ENCODE data around the gene B3GNT5. TPM values are rescaled to one million over a fixed set of nuclear protein-coding genes. Genes with fewer than 3 reads are reported as not detected.
A peak's percentile ranks its signal among the peaks of the same experiment; 100 is the strongest.

B3GNT5 gene
- total and polyA plus RNA-seq, 9 of the 15 experiments (the other 6 are each of a cell fraction or from before 2014, with no cell fraction given): 8.8 to 23.8 (median 14.4) TPM

- in situ Hi-C loops (cut with MboI) (no loop called here), intact Hi-C loops (cut with micrococcal nuclease) (loop anchor here (2.0 to 10.0 kb wide), 3 partner anchors 67 to 129 kb away; no protein-coding TSS in a partner anchor)
- H3K79me2 ChIP-seq (ENCODE audit: control insufficient read depth, insufficient read depth, low read length): peaks cover 51% of the 10 kb centered on the region
- ATAC-seq: peak; percentile 67
- H3K9ac ChIP-seq (ENCODE audit: insufficient read depth in 1 of 2, low read depth in 2 of 2, low read length in 2 of 2): peak overlapping the region; percentile 73 to 98
- no TSS peak for BruUV-seq (replicated peaks)
- FAIRE-seq: no peak
- under 1% methylated on average over 54 of the region's 111 CpGs for WGBS (ENCODE audit: insufficient coverage, low coverage, missing lambda C conversion rate)
- H3K36me3 ChIP-seq (ENCODE audit: control insufficient read depth, insufficient read depth, low read length): peaks cover 17% of the 10 kb centered on the region; the same call in 1 of the 3 replicates
- POLR2A ChIA-PET: interaction anchor here (0.6 to 1.8 kb wide), 7 partner anchors 10 to 981 kb away, joined by 3 to 6 read pairs (median 4); no protein-coding TSS in a partner anchor
- peak overlapping the region; percentile 83 for H3K27ac ChIP-seq (ENCODE audit: extremely low read depth, low read depth, low read length)
- no peaks in the 10 kb centered on the region for H4K20me1 ChIP-seq (replicated peaks; ENCODE audit: control insufficient read depth, insufficient read depth, low read length)
- no peaks in the 10 kb centered on the region for H3K9me1 ChIP-seq (ENCODE audit: control insufficient read depth, insufficient read depth, low read length)
- H3K27me3 ChIP-seq (ENCODE audit: control insufficient read depth in 2 of 2, insufficient read depth in 2 of 2, low read length in 2 of 2): no peaks in the 10 kb centered on the region
- peak; percentile 41 to 73 (median 62) for DNase-seq (ENCODE audit: extremely low read depth in 1 of 4, low spot score in 3 of 4)
- H3K4me2 ChIP-seq (ENCODE audit: insufficient read depth, low read length): peak overlapping the region; percentile 86
- H3K9me3 ChIP-seq (replicated peaks; ENCODE audit: control insufficient read depth, insufficient read depth, low read depth, low read length): no peaks in the 10 kb centered on the region
- H3K4me1 ChIP-seq (replicated peaks in 1 of 2; ENCODE audit: control insufficient read depth in 2 of 2, insufficient read depth in 2 of 2, low read length in 2 of 2): peaks cover 11 to 18% of the 10 kb centered on the region in 2 experiments; a peak in 4 of 5 replicates
- H2AFZ ChIP-seq (ENCODE audit: low read depth, low read length): peak overlapping the region; percentile 91
- peak overlapping the region; percentile 52 for H3K4me3 ChIP-seq
- CTCF ChIA-PET (ENCODE audit: low intra/inter-chr PET ratio): no interaction called here
- peak; percentile 38; the same call in 1 of the 2 replicates for TF ChIP-seq MTA1 (IDR thresholded peaks at IDR 0.05; ENCODE audit: borderline replicate concordance)
- no peak for TF ChIP-seq MAFF (IDR thresholded peaks at IDR 0.05; ENCODE audit: low read length)
- TF ChIP-seq ZBTB43 (CRISPR knock-in tag; IDR thresholded peaks at IDR 0.05): no peak
- 0 out of 2 replicates have a peak, but pooled peaks have one; percentile 43 for TF ChIP-seq ZBTB2 (IDR thresholded peaks at IDR 0.05)
- no peak for TF ChIP-seq NKRF (IDR thresholded peaks at IDR 0.05; ENCODE audit: borderline replicate concordance)
- TF ChIP-seq NR4A1 (CRISPR knock-in tag; IDR thresholded peaks at IDR 0.05): no peak
- no peak for TF ChIP-seq NR4A1 (tag; IDR thresholded peaks at IDR 0.05)
- peak; percentile 78 for TF ChIP-seq CHD1 (IDR thresholded peaks at IDR 0.05; ENCODE audit: low read length)
- peak; percentile 71 for TF ChIP-seq KDM5B (IDR thresholded peaks at IDR 0.05; ENCODE audit: insufficient replicate concordance, low read depth, low read length)
- no peak for TF ChIP-seq ZNF644 (tag; IDR thresholded peaks at IDR 0.05; ENCODE audit: low read depth)
- peak; percentile 62; the same call in 1 of the 2 replicates for TF ChIP-seq ZBTB7A (IDR thresholded peaks at IDR 0.05; ENCODE audit: borderline replicate concordance, control insufficient read depth, low read depth, low read length)
- TF ChIP-seq FOXA3 (CRISPR knock-in tag; conservative IDR thresholded peaks at IDR 0.05 in 1 of 2, IDR thresholded peaks at IDR 0.05 in 1 of 2): 0 out of 4 replicates have a peak, but pooled peaks of 1 of the 2 experiments have one; percentile 28
- peak; percentile 70 for TF ChIP-seq GATAD2B (IDR thresholded peaks at IDR 0.05; ENCODE audit: borderline replicate concordance)
- TF ChIP-seq SREBF1 (IDR thresholded peaks at IDR 0.05; ENCODE audit: borderline replicate concordance, low read depth, low read length): no peak
- TF ChIP-seq KHSRP (IDR thresholded peaks at IDR 0.05): no peak
Measured at GRCh38 chr3:183253528-183254486, 754 bp downstream of the B3GNT5 start.
